ENCODE measurements around the gene MAPK8IP2.

The MAPK8IP2 gene

DNA sequence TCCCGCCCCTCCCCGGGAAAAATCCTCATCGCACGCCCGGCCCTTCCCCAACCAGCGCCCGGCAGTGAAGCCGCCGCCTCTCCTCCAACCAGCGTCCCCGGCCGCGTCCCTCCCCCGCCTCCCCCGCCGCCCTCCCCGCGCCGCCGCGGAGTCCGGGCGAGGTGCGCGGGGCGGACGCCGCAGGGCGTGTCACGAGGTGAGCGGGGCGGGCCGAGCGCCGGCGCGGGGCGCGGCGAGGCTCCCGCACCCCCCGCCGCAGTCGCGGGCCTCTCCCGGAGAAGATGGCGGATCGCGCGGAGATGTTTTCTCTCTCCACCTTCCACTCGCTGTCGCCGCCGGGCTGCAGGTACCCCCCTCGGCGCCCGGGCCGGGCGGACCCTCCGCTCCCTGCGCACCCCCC lies at the start of gene MAPK8IP2:
Gene MAPK8IP2, plus strand, starts transcription at position 256 of the 400 bp plus-strand sequence. Its CDS starts 26 bp downstream, at position 282.
- DNase-seq = no peak

GRCh38 chr22:50551160-50551752 lies 49.3 kb upstream of the MAPK8IP2 start:
- no peak for DNase-seq

- DNase-seq = no peak
Observed at GRCh38 chr22:50553310-50553709, 47.3 kb upstream of the MAPK8IP2 start.

- no peak for DNase-seq
Observed at GRCh38 chr22:50556703-50557102, 43.9 kb upstream of the MAPK8IP2 start.

DNA sequence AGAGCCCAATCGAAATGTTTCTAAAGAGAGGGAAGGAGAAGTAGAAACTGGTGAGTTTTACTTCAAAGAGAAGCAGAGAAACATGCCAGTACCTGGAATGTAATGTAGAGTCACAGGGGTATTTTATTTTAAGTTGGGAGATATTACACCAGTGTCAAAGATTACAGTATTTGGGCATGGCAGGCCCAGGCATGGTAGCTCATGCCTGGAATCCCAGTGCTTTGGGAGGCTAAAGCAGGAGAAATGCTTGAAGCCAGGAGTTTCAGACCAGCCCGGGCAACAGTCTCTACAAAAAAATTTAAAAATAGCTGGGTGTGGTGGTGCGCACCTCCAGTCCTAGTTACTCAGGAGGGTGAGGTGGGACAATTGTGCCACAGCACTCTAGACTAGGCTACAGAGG lies 40.6 kb upstream of the MAPK8IP2 start:
- DNase-seq = no peak

DNA sequence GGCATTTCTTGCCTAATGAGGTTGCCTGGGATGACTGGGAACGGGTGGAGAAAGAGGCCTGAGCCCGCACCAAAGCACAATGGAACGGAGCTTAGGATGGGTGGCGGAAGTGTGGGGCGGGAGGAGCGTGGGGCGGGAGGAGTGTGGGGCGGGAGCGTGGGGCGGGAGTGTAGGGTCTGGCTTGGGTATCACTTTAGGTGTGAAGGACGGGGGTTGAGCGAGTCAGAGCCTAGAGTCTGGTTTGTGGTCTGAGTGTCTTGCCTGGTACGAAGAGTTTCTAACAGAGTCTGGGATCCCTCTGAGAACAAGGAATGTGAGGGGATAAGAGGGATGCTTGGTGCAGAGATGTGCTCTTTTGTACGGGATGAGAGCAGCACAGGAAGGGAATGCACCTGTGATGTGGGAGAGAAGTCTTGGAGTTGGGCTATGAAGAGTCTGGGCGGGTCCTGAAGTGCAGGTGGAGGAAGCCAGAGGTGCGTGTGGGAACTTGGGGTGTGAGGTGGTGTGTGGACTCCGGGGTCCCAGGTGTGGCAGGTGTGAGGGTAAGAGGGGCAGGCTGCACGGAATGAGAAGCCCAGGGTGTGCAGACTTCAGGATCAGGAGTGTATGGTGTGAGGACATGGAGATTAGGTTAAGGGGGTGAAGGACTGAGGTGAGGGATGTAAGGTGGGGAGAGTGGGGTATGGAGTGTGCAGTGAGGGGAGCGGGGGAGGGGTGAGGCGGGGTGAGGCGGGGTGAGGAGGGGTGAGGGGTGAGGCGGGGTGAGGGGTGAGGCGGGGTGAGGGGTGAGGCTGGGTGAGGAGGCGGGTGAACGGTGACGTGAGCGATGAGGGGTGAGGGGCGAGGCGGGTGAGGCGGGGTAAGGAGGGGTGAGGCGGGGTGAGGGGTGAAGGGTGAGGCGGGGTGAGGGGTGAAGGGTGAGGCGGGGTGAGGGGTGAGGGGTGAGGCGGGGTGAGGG lies 38.9 kb upstream of the MAPK8IP2 start:
- no peak for DNase-seq

DNA sequence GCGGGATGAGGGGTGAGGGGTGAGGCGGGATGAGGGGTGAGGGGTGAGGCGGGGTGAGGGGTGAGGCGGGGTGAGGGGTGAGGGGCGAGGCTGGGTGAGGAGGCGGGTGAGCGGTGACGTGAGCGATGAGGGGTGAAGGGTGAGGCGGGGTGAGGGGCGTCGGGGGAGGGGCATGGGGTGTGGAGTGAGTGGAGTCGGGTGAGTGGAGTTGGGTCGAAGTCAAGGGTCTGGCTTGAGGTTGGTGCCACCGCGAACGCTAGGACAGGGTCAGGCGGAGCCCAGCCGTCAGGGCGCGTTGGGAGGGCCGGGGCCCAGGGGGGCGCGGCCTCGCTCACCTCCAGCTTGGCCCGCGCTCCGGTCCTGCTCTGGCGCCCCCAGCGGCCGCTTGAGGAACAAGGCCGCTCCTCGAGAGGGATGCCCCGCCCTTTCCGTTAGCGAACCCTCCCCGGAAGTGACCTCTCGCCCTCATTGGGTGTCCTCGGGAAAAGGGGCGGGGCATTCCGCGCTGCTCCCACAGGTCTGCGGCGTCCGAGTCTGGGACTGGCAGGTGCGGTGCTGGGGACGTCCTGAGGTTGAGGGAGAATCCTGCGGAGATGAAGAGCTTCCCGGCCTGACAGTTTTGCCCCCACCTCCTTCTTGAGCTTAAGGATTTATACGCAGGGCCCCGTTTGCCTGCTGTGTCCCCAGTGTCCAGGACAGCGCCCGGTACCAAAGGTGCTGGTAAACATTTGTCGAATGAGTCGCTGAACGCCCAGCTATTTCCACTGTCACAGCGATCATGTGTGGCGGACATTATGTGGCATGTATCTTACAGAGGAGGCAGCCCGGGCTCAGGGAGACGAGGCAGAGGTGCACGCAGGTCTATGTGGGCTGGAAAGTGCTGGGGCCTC lies 37.8 kb upstream of the MAPK8IP2 start, which contains the start of gene SYCE3:
Gene SYCE3, minus strand, starts transcription at position 397 of the 890 bp plus-strand sequence. CDS start 6,514 bp downstream, outside the sequence.
- peak; percentile 81 for DNase-seq

DNA sequence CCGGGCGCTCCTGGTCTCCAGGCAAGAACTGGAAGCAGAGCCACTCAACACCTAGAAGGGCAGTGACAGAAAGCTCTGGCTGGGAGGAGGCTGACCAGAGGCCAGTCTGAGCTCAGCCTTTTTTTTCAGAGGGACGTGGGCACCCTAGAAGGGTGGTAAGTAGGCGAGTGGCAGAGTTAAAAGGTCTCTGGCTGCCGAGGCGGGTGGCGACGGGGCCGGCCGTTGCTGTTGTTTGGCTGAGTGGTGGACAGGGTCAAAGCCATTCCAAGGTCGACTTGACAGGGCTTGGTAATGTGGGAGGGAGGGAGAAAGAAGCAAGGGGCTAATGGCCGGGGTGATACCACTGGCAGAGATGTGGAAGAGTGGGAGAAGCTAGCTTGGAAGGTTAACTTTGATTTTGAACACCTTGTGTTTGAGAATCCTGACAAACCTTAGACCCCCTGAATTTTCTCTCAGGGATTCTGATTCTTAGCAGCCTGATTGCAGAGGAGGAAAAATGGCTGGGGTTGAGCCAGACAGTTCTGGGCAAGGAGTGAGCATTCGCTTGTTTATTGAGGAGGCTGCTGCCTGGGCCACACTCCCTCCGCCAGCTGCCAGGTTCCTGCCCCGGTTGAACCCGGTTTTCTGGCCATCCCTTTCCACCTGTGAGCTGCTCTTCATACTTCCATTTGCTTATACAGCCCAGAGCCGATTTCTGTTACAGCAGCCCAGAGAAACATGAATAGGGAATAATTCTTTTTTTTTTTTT lies 37.0 kb upstream of the MAPK8IP2 start:
- DNase-seq = no peak

GRCh38 chr22:50564289-50564688 lies 36.3 kb upstream of the MAPK8IP2 start:
- no peak for DNase-seq

GRCh38 chr22:50567721-50568252 lies 32.8 kb upstream of the MAPK8IP2 start:
- DNase-seq = no peak

GRCh38 chr22:50568626-50569025 lies 32.0 kb upstream of the MAPK8IP2 start:
- no peak for DNase-seq

- no peak for DNase-seq
Observed at GRCh38 chr22:50569041-50569459, 31.5 kb upstream of the MAPK8IP2 start.

GRCh38 chr22:50569896-50570535 lies 30.6 kb upstream of the MAPK8IP2 start:
- no peak for DNase-seq

DNA sequence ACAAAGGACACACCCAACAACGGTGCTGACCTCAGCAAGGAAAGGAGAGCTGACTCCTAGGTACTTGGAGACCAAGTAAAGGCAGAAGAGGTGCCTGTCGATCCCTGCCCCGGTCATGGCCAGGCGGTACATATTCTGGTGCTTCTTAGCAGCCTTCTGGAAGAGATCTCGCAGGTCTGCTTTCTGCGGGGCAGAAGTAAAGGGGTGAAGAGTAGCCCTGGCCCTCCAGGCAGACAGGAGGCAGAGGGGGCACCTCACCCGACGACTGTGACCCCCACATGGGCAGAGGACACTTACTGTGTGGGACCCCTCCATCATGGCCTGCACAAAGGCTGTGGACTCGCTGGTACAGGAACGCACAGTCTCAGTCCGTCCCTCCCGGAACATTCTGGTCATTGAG lies 29.7 kb upstream of the MAPK8IP2 start:
- no peak for DNase-seq

DNA sequence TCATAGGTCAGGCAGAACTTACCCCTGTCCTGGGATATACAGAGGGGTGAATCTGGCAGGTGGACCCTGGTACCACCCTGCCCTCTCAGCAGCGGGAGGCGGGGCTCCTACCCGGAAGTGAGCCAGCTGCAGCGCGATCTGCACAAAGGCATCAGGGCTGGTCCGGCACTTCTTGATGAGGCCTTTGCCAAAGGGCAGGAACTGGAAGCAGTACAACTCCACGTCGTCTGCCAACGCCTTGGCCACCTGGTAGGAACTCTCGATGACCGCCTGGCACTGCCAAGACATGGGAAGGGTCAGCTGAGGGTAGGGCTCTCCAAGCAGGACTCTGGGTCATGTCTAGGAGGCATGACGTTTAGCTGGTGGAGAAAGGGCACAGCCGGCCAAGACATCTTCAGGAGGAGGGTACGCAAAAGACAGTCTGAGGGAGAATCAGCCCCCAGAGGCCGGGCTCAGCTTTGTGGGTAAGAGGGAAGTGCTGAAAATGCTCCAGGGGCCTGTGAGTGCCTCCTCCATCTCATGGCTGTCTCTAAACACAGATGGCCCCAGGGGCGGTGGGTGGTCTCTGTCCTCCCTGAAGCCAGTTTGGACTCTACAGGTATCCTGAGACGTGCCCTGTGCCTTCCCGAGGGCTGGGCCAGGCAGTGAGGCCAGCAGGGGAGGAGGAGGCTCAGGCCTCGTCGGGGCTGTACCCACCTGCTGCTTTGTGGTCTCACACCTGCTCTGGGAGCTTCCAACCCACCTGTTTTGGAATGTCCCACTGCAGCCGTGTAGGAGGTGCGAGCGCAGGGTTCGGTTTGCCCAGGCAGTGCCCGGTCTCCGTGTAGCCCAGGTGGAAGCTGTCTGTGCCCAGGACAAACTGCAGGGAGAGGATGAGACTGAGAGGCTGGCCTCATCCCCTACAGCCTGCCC lies 29.1 kb upstream of the MAPK8IP2 start:
- no peak for DNase-seq

- DNase-seq = no peak
Observed at GRCh38 chr22:50572965-50573364, 27.6 kb upstream of the MAPK8IP2 start.

DNA sequence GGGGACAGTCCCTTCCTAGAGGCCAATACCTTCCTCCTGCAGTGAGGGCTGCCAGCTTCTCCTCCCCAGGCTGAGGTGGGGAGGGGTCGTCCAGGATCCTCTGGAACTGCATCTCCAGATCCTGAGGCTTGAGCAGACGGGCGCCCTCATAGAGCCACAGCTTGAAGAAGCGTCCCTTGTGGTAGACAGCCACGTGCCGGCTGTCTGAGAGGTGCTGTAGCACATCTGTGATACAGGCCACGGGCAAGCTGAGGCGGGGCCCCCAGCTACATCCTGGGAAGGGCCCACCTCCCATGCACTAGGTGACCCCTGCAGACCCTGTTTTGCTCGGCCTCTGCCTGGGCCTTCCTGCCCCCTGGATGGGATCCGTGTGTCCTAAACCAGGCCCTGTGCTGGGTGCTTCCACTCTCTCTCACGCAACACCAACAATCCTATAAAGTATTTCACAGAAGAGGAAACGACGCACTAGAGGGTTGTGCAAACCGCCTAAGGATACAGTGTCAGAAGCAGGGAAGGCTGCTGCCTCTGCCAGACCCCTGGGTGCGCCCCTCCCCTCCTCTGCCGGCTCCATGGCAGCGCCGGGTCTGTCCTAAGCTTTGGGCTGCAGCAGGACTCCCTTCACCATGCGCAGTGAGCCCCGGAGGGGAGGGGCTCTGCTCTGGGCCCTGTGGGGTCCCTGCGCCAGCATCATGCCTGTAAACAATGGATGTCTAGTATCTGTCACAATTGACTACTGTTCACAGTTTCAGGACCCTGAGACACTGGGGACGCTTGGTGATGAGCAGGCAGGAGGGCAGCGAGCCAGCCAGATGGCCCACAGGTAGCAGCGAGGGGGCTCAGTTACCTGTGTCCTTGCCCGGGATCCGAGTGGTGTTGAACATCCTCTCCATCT lies 26.9 kb upstream of the MAPK8IP2 start:
- no peak for DNase-seq

DNA sequence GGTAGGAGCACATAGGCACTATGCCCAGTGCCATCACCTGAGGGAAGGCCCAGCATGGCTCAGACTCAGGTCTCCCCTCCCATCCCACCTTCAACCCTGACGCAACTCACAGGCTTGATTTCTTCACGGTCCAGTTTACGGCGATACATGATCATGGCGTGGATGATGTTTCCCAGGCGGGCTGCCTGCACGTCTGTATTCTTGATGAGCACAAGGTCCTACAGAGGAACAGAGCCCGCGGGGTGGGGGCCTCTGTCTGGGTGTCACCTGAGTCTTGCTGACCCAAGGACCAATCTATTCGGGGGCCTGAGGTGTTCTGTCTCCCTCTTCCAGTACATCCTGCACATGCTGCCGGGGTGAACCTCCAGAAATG lies 26.2 kb upstream of the MAPK8IP2 start:
- DNase-seq = no peak

DNA sequence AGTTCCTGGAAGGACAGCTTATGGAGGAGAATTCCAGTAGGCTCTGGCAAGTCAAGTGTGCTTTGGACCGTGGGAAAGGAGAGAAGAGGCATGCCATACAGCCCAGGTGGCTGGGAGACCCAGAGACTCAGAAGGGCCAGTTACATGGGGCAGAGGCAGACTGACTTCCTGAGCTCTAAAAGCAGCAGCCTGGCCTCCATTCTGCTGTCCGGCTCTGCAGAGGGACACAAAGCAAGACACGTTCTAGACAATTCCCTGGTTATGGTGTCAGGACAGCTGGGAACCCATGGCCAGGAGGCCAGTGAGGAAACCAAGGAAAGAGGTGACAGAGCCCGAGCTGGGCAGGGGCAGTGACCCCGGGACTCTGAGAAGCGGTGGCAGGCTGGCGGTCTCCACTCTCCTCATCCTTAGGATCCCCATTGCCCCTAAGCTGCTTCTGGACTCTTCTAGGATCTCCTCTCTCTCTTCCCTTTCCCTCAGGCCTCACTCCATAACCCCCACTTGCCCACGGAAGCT lies 25.1 kb upstream of the MAPK8IP2 start:
- no peak for DNase-seq

All from HCEC 1CT (cell line).